DND-41 (cell line): ENCODE measurements around the gene LRRC39.

ENCODE experiments used
- ATAC-seq: fragments of 200-7000 bp; cut with Tn5 transposase; 3 replicates; pipeline ENCODE4 v1.9.1; 2021; ENCODE audit warnings: low read depth; ENCODE audit not compliant: insufficient read depth
- DNase-seq: peaks from one replicate; pipeline ENCODE4 v3.0.0-alpha.2; 2020
- H2AFZ ChIP-seq: 2 replicates; pipeline ENCODE4 v1.6.0; 2012; ENCODE audit warnings: low read depth, low read length
- H3K27ac ChIP-seq: 2 replicates; pipeline ENCODE4 v1.5.1; 2012; ENCODE audit warnings: low read length, inconsistent platforms
- H3K27me3 ChIP-seq: fragments of 200-600 bp; sonication (generic); 2 replicates; pipeline ENCODE4 v1.6.0; 2012; ENCODE audit warnings: low read length, mild to moderate bottlenecking, inconsistent platforms; ENCODE audit not compliant: insufficient read depth, poor library complexity
- H3K36me3 ChIP-seq: 2 replicates; pipeline ENCODE4 v1.5.1; 2012; ENCODE audit warnings: low read length, inconsistent platforms; ENCODE audit not compliant: insufficient read depth
- H3K4me1 ChIP-seq: 2 replicates; pipeline ENCODE4 v1.5.1; 2012; ENCODE audit warnings: mild to moderate bottlenecking, low read length; ENCODE audit not compliant: insufficient read depth
- H3K4me2 ChIP-seq: 2 replicates; pipeline ENCODE4 v1.6.0; 2012; ENCODE audit warnings: mild to moderate bottlenecking, moderate library complexity, low read length, inconsistent platforms; ENCODE audit not compliant: insufficient read depth
- H3K4me3 ChIP-seq, 2 experiments: fragments of 200-600 bp in 1 of 2; shearing (Covaris generic) in 1 of 2; 2 replicates each; pipeline ENCODE4 v1.5.1; 2012 to 2016; ENCODE audit warnings: inconsistent platforms in 2 of 2, low read length in 2 of 2, mild to moderate bottlenecking in 2 of 2, low read depth in 1 of 2, moderate library complexity in 1 of 2
- H3K79me2 ChIP-seq: 2 replicates; pipeline ENCODE4 v1.6.0; 2012; ENCODE audit warnings: low read length, inconsistent platforms; ENCODE audit not compliant: insufficient read depth
- H3K9ac ChIP-seq: 2 replicates; pipeline ENCODE4 v1.6.0; 2012; ENCODE audit warnings: low read depth, mild to moderate bottlenecking, inconsistent platforms, low read length, moderate library complexity
- H3K9me3 ChIP-seq: 2 replicates; pipeline ENCODE4 v1.5.1; 2012; ENCODE audit warnings: low read length, moderate library complexity, mild to moderate bottlenecking, inconsistent platforms; ENCODE audit not compliant: insufficient read depth, severe bottlenecking
- H4K20me1 ChIP-seq: 2 replicates; pipeline ENCODE4 v1.6.0; 2012; ENCODE audit warnings: low read length; ENCODE audit not compliant: insufficient read depth
- CTCF ChIP-seq: IDR thresholded peaks from 2 replicates; pipeline ENCODE4 v1.5.1; 2012; ENCODE audit warnings: borderline replicate concordance, low read length, moderate library complexity, mild to moderate bottlenecking; ENCODE audit not compliant: poor library complexity, severe bottlenecking; ENCODE audit errors: extremely low read depth
- EZH2 ChIP-seq: IDR thresholded peaks from 3 replicates; pipeline ENCODE4 v1.6.1; 2012; ENCODE audit warnings: borderline replicate concordance, low read depth, mild to moderate bottlenecking, moderate library complexity, low read length, inconsistent platforms; ENCODE audit not compliant: severe bottlenecking

Gene LRRC39

DNA sequence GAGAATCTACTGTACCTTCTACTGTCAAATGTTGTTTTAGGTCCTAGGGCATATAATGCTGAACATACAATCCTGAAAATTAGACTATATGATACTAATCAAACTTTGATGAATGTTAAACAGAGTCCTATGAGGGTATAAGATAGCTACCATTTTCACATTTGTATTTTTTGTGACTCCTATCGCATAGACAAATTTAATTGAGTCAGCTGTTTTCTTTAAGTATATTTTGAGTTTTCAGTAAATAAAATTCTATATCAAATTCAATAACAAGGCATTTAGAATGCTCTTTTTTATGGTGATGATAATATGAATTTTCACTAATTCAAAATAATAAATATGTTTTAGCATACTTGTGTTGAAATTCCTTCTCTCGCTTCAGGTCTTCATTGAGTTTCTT lies 10.0 kb downstream of the LRRC39 start:
- Histone ChIP-seq H3K27me3 (no peaks in the 10 kb centered on the region), H2AFZ (no peak overlapping the region), H3K36me3 (no peaks in the 10 kb centered on the region), H3K4me1 (no peaks in the 10 kb centered on the region), H3K9me3 (no peaks in the 10 kb centered on the region), H3K9ac (no peak overlapping the region), H3K79me2 (no peaks in the 10 kb centered on the region), H3K27ac (no peak overlapping the region), H3K4me2 (no peak overlapping the region), H4K20me1 (no peaks in the 10 kb centered on the region), H3K4me3 (no peak overlapping the region)
- ATAC-seq (no peak), DNase-seq (no peak)
- TF ChIP-seq CTCF: no peak
- TF ChIP-seq EZH2: no peak

- Histone ChIP-seq H3K9me3 (no peaks in the 10 kb centered on the region), H3K27ac (no peak overlapping the region), H3K4me1 (no peaks in the 10 kb centered on the region), H2AFZ (no peak overlapping the region), H3K4me2 (no peak overlapping the region), H3K9ac (no peak overlapping the region), H3K79me2 (no peaks in the 10 kb centered on the region), H3K4me3 (no peak overlapping the region), H4K20me1 (no peaks in the 10 kb centered on the region), H3K36me3 (no peaks in the 10 kb centered on the region), H3K27me3 (no peaks in the 10 kb centered on the region)
- ATAC-seq (no peak), DNase-seq (no peak)
- no peak for TF ChIP-seq EZH2
- no peak for TF ChIP-seq CTCF
Observed at GRCh38 chr1:100164702-100165101, 13.4 kb downstream of the LRRC39 start.

DNA sequence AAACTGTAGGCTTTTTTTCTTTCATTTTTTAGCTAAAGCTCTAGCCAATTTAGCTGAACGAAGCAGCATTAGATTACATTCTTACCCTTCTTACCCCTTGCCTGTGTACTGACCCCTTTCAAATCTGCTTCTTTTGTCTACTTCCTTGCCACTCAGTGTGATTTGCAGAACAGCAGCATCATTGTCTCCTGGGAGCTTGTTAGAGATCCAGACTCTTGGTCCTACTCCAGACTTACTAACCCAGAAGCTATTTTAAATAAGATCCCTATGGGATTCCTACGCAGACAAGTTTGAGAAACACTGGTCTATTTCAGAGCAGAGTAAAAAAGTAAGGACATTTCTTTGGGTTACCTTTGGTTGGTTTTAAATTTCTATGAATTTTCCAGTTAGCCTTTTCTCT lies 13.8 kb downstream of the LRRC39 start:
- Histone ChIP-seq H3K27ac (no peak overlapping the region), H3K27me3 (no peaks in the 10 kb centered on the region), H3K36me3 (no peaks in the 10 kb centered on the region), H4K20me1 (no peaks in the 10 kb centered on the region), H3K4me2 (no peak overlapping the region), H3K79me2 (no peaks in the 10 kb centered on the region), H3K4me3 (no peak overlapping the region), H3K4me1 (no peaks in the 10 kb centered on the region), H3K9ac (no peak overlapping the region), H2AFZ (no peak overlapping the region), H3K9me3 (no peaks in the 10 kb centered on the region)
- no peak for ATAC-seq
- no peak for TF ChIP-seq CTCF
- TF ChIP-seq EZH2: no peak
- no peak for DNase-seq

DNA sequence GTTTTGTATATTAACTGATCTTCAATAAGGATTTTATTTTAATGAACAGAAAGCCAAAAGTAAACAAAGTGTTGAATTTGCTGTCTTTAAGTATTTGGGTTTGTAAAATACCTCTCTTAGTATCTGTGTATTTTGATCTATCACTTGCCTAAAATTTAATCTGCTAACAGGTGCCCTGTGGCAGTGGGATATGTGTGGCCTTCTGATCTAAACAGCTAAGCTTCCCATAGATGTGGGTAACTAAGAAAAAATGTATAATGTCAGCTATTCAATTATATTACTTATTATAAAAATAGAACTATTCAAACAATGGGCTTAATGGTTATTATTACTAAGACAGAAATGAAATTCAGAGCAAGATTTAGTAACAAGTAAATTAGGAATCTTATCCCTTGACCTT lies 15.2 kb downstream of the LRRC39 start:
- no peak for ATAC-seq
- Histone ChIP-seq H3K27me3 (no peaks in the 10 kb centered on the region), H3K4me3 (no peak overlapping the region), H3K9me3 (no peaks in the 10 kb centered on the region), H3K4me2 (no peak overlapping the region), H3K36me3 (no peaks in the 10 kb centered on the region), H3K27ac (no peak overlapping the region), H3K9ac (no peak overlapping the region), H3K79me2 (no peaks in the 10 kb centered on the region), H4K20me1 (no peaks in the 10 kb centered on the region), H3K4me1 (no peaks in the 10 kb centered on the region), H2AFZ (no peak overlapping the region)
- DNase-seq: no peak
- TF ChIP-seq CTCF (no peak), EZH2 (no peak)
